Endothelial cell (in vitro differentiated cells): ENCODE data around the gene SH3RF1. TPM values are rescaled to one million over a fixed set of nuclear protein-coding genes. Genes with fewer than 3 reads are reported as not detected.

Experiments
- DNase-seq: peaks from one replicate; pipeline ENCODE4 v3.0.0; 2021; ENCODE audit warnings: low spot score
- H3K27ac Mint-ChIP-seq: one replicate; pipeline ENCODE4 v1.8.0; 2021; ENCODE audit warnings: mixed read lengths, inconsistent platforms; ENCODE audit not compliant: unreplicated experiment
- H3K27me3 Mint-ChIP-seq: one replicate; pipeline ENCODE4 v1.8.0; 2021; ENCODE audit warnings: mild to moderate bottlenecking, moderate library complexity, mixed read lengths, inconsistent platforms; ENCODE audit not compliant: unreplicated experiment
- H3K36me3 Mint-ChIP-seq: one replicate; pipeline ENCODE4 v1.8.0; 2021; ENCODE audit warnings: mild to moderate bottlenecking, low read depth, mixed read lengths, inconsistent platforms; ENCODE audit not compliant: unreplicated experiment
- H3K4me1 Mint-ChIP-seq: one replicate; pipeline ENCODE4 v1.8.0; 2021; ENCODE audit warnings: mild to moderate bottlenecking, mixed read lengths, inconsistent platforms; ENCODE audit not compliant: unreplicated experiment
- H3K4me3 Mint-ChIP-seq: one replicate; pipeline ENCODE4 v1.8.0; 2021; ENCODE audit warnings: mild to moderate bottlenecking, mixed read lengths, inconsistent platforms; ENCODE audit not compliant: unreplicated experiment
- H3K9me3 Mint-ChIP-seq: one replicate; pipeline ENCODE4 v1.8.0; 2021; ENCODE audit warnings: mixed read lengths, inconsistent platforms; ENCODE audit not compliant: unreplicated experiment
- total RNA-seq: library from RNA; stranded (reverse); fragmentation: NEBNext Ultra II Directional; extraction: Animal tissue kit (Norgen Biotek cat#: 25700); gene quantifications from one replicate; pipeline ENCODE4 v1.2.1, GENCODE V29; 2021; ENCODE audit not compliant: unreplicated experiment
- TF ChIP-seq, protein P1 (sequence below): fragments of 200-600 bp; sonication (generic); IDR thresholded peaks from one replicate; pipeline ENCODE4 v1.5.0; 2021; ENCODE audit warnings: antibody characterized with exemption; ENCODE audit not compliant: unreplicated experiment

The SH3RF1 gene
- total RNA-seq, 1 donor from 2014 or later: 23.5 TPM

- no peak overlapping the region for H3K4me3 Mint-ChIP-seq
- no peaks in the 10 kb centered on the region for H3K4me1 Mint-ChIP-seq
- no peak overlapping the region for H3K27ac Mint-ChIP-seq
- H3K27me3 Mint-ChIP-seq: no peaks in the 10 kb centered on the region
- DNase-seq: no peak
- peaks cover 4% of the 10 kb centered on the region for H3K36me3 Mint-ChIP-seq
- TF ChIP-seq, protein P1, sequence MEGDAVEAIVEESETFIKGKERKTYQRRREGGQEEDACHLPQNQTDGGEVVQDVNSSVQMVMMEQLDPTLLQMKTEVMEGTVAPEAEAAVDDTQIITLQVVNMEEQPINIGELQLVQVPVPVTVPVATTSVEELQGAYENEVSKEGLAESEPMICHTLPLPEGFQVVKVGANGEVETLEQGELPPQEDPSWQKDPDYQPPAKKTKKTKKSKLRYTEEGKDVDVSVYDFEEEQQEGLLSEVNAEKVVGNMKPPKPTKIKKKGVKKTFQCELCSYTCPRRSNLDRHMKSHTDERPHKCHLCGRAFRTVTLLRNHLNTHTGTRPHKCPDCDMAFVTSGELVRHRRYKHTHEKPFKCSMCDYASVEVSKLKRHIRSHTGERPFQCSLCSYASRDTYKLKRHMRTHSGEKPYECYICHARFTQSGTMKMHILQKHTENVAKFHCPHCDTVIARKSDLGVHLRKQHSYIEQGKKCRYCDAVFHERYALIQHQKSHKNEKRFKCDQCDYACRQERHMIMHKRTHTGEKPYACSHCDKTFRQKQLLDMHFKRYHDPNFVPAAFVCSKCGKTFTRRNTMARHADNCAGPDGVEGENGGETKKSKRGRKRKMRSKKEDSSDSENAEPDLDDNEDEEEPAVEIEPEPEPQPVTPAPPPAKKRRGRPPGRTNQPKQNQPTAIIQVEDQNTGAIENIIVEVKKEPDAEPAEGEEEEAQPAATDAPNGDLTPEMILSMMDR: no peak
- no peaks in the 10 kb centered on the region for H3K9me3 Mint-ChIP-seq
Observed at GRCh38 chr4:169208516-169208915, 62.2 kb downstream of the SH3RF1 start.

DNA sequence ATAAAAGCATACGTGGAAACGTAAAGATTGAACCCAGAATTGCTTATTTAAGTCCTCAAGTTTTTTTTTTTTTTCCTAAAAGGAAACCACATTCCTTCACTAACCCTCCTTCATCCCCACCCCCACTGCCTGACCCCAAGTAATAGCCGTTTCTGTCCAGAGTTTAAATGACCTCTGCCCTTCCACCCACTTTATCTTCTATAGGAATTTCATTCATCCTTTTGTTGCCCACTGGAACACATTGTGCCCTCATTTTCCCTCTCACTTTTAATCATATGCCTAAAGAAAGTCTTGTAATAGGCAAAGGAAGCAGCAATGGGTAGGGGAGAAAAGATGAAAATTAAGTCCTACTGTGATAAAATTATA is 62.7 kb downstream of the SH3RF1 start:
- H3K27me3 Mint-ChIP-seq: no peaks in the 10 kb centered on the region
- H3K4me1 Mint-ChIP-seq: no peaks in the 10 kb centered on the region
- no peaks in the 10 kb centered on the region for H3K9me3 Mint-ChIP-seq
- no peak overlapping the region for H3K4me3 Mint-ChIP-seq
- no peak for DNase-seq
- TF ChIP-seq, protein P1: no peak
- H3K36me3 Mint-ChIP-seq: no peaks in the 10 kb centered on the region
- no peak overlapping the region for H3K27ac Mint-ChIP-seq

DNA sequence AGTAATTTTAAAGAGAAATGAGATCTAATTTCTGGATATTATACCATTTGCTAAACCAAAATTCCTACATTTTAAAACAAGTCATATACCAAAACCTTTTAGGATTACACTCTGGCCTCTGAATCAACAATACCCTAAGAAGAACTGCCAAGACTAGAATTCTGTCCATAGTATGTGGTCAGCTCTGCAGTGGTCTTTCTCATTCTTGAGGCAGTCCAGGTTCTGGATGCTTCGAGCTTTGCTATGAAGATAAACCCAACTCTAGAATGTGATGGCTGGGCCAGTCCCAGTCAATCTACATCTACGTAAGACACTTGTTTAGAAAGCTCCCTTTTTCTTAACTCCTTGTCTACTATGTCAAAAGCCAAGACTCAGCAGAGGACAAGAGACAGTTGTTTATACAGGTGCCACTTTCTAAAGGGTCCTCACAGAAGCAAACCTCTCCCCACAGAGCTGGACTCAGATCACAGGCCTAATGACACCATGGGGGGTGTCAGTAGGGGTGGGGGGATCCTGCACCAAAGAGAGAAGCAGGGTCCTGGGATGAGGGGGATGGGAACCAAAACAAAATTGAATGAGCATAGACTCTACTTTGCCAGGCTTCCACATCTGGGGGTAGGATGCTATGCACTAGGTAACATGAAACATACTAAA is 63.2 kb downstream of the SH3RF1 start:
- TF ChIP-seq, protein P1: no peak
- Mint-ChIP-seq H3K4me3 (no peak overlapping the region), H3K9me3 (no peaks in the 10 kb centered on the region), H3K27ac (no peak overlapping the region), H3K27me3 (no peaks in the 10 kb centered on the region), H3K4me1 (no peaks in the 10 kb centered on the region), H3K36me3 (no peaks in the 10 kb centered on the region)
- no peak for DNase-seq

GRCh38 chr4:169205744-169206080 is 65.0 kb downstream of the SH3RF1 start:
- TF ChIP-seq, protein P1: no peak
- H3K9me3 Mint-ChIP-seq: no peaks in the 10 kb centered on the region
- no peaks in the 10 kb centered on the region for H3K27me3 Mint-ChIP-seq
- H3K36me3 Mint-ChIP-seq: no peaks in the 10 kb centered on the region
- no peak overlapping the region for H3K27ac Mint-ChIP-seq
- peaks cover 9% of the 10 kb centered on the region for H3K4me1 Mint-ChIP-seq
- no peak for DNase-seq
- H3K4me3 Mint-ChIP-seq: no peak overlapping the region

DNA sequence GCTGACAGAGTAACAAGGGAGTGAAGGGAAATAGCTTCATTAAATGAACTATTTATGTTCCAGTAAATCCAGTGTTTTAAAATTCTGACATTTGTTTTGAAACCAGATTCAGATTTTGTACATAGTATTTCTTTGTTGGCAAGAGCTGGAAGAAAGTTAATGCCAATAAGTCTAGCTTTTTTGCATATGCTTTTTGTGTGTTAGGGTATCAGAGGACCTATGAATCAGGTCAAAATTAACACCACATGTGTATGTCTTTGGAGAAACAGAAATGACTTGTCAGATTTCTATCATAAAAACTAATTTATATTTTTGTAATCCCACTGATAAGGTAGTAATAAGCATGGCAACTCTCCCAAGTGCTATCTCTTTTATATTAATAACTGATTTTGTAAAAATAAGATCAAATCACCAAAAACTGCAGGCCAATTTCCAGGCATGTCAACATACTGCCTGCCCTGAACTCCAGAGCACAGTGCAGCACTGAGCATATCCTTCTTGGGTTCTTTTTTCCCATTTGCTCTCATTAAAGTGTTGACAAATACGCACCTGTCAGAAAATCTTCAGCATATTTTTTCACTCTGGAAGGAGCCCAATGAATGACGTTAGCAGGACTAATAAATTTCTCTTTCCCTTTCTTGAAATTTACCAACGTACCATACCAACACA is 65.5 kb downstream of the SH3RF1 start:
- Mint-ChIP-seq H3K4me1 (peaks cover 9% of the 10 kb centered on the region), H3K4me3 (no peak overlapping the region), H3K27me3 (no peaks in the 10 kb centered on the region), H3K36me3 (no peaks in the 10 kb centered on the region), H3K27ac (no peak overlapping the region), H3K9me3 (no peaks in the 10 kb centered on the region)
- TF ChIP-seq, protein P1: no peak
- no peak for DNase-seq
